ENCODE data around the gene NSDHL. TPM values are rescaled to one million over a fixed set of nuclear protein-coding genes. Genes with fewer than 3 reads are reported as not detected.

NSDHL gene
- total and polyA plus RNA-seq, 2 experiments from 2014 or later = 11.2 to 25.2 TPM

- no peak for TF ChIP-seq EZH2 (IDR thresholded peaks at IDR 0.05; ENCODE audit: insufficient read depth, poor library complexity, severe bottlenecking)
- no peak for TF ChIP-seq EZH2phosphoT487 (IDR thresholded peaks at IDR 0.05; ENCODE audit: insufficient read depth, low read depth)
- 84 to 86% methylated on average over 8 to 10 of the region's 10 CpGs for WGBS, 2 experiments (ENCODE audit: low coverage in 1 of 2, low lambda C conversion rate in 2 of 2, missing lambda C conversion rate in 2 of 2)
- H3K9me2 ChIP-seq (ENCODE audit: insufficient read depth) = no peaks in the 10 kb centered on the region
- H3F3A ChIP-seq (ENCODE audit: insufficient read depth) = no peaks in the 10 kb centered on the region
- no peak overlapping the region for H3K27ac ChIP-seq
- no peak overlapping the region for H3K4me2 ChIP-seq (ENCODE audit: unreplicated experiment)
- no peaks in the 10 kb centered on the region for H4K20me1 ChIP-seq (ENCODE audit: insufficient read depth)
- 0 out of 2 replicates have a peak, but pooled peaks cover 8% of the 10 kb centered on the region for H3K4me1 ChIP-seq (ENCODE audit: insufficient read depth)
- in situ Hi-C loops (cut with MboI) = no loop called here
- H3K36me3 ChIP-seq (ENCODE audit: low read depth) = no peaks in the 10 kb centered on the region
- no peak for DNase-seq
- no peaks in the 10 kb centered on the region for H3K79me2 ChIP-seq (ENCODE audit: insufficient read depth)
- H3K9me3 ChIP-seq (ENCODE audit: low read depth) = no peaks in the 10 kb centered on the region
- H2AFZ ChIP-seq = no peak overlapping the region
- H3K4me3 ChIP-seq = peak overlapping the region; percentile 51
- H3K9ac ChIP-seq = no peak overlapping the region
- H3K27me3 ChIP-seq (replicated peaks; ENCODE audit: insufficient read depth) = no peaks in the 10 kb centered on the region
Observed at GRCh38 chrX:152898442-152898841, 67.6 kb downstream of the NSDHL start.

GRCh38 chrX:152899111-152899873 lies 68.4 kb downstream of the NSDHL start:
- in situ Hi-C loops (cut with MboI) = no loop called here
- peaks cover 11% of the 10 kb centered on the region; the same call in 1 of the 2 replicates for H3K4me1 ChIP-seq (ENCODE audit: insufficient read depth)
- H4K20me1 ChIP-seq (ENCODE audit: insufficient read depth) = no peaks in the 10 kb centered on the region

GRCh38 chrX:152899874-152900719 lies 69.2 kb downstream of the NSDHL start:
- Histone ChIP-seq H3K27ac (no peak overlapping the region), H3K27me3 (replicated peaks; ENCODE audit: insufficient read depth) (no peaks in the 10 kb centered on the region), H3K79me2 (ENCODE audit: insufficient read depth) (no peaks in the 10 kb centered on the region), H3K9ac (no peak overlapping the region), H3K9me3 (ENCODE audit: low read depth) (no peaks in the 10 kb centered on the region), H3K9me2 (ENCODE audit: insufficient read depth) (no peaks in the 10 kb centered on the region), H3F3A (ENCODE audit: insufficient read depth) (no peaks in the 10 kb centered on the region), H4K20me1 (ENCODE audit: insufficient read depth) (no peaks in the 10 kb centered on the region), H3K4me1 (ENCODE audit: insufficient read depth) (peaks cover 12% of the 10 kb centered on the region; the same call in 1 of the 2 replicates), H3K4me3 (no peak overlapping the region), H3K4me2 (ENCODE audit: unreplicated experiment) (no peak overlapping the region), H2AFZ (no peak overlapping the region), H3K36me3 (ENCODE audit: low read depth) (no peaks in the 10 kb centered on the region)
- in situ Hi-C loops (cut with MboI) = no loop called here
- no peak for DNase-seq
- TF ChIP-seq EZH2phosphoT487 (IDR thresholded peaks at IDR 0.05; ENCODE audit: insufficient read depth, low read depth) (no peak), EZH2 (IDR thresholded peaks at IDR 0.05; ENCODE audit: insufficient read depth, poor library complexity, severe bottlenecking) (no peak)
- 70 to 74% methylated on average over 7 to 12 of the region's 12 CpGs for WGBS, 2 experiments (ENCODE audit: low coverage in 1 of 2, low lambda C conversion rate in 2 of 2, missing lambda C conversion rate in 2 of 2)

More at GRCh38 chrX:152899111-152899873, 68.4 kb downstream of the NSDHL start:
- 90 to 94% methylated on average over 11 to 14 of the region's 16 CpGs for WGBS, 2 experiments (ENCODE audit: low coverage in 1 of 2, low lambda C conversion rate in 2 of 2, missing lambda C conversion rate in 2 of 2)
- Histone ChIP-seq H3F3A (ENCODE audit: insufficient read depth) (no peaks in the 10 kb centered on the region), H3K4me3 (no peak overlapping the region), H3K4me2 (ENCODE audit: unreplicated experiment) (no peak overlapping the region), H3K27ac (no peak overlapping the region), H3K9me3 (ENCODE audit: low read depth) (no peaks in the 10 kb centered on the region), H3K36me3 (ENCODE audit: low read depth) (no peaks in the 10 kb centered on the region), H3K9me2 (ENCODE audit: insufficient read depth) (no peaks in the 10 kb centered on the region), H3K9ac (no peak overlapping the region), H2AFZ (no peak overlapping the region), H3K79me2 (ENCODE audit: insufficient read depth) (no peaks in the 10 kb centered on the region), H3K27me3 (replicated peaks; ENCODE audit: insufficient read depth) (no peaks in the 10 kb centered on the region)
- TF ChIP-seq EZH2phosphoT487 (IDR thresholded peaks at IDR 0.05; ENCODE audit: insufficient read depth, low read depth) (no peak), EZH2 (IDR thresholded peaks at IDR 0.05; ENCODE audit: insufficient read depth, poor library complexity, severe bottlenecking) (no peak)
- DNase-seq = no peak

- H3K9me3 ChIP-seq (ENCODE audit: low read depth) = no peaks in the 10 kb centered on the region
- TF ChIP-seq EZH2 (IDR thresholded peaks at IDR 0.05; ENCODE audit: insufficient read depth, poor library complexity, severe bottlenecking) = no peak
- no peak for TF ChIP-seq EZH2phosphoT487 (IDR thresholded peaks at IDR 0.05; ENCODE audit: insufficient read depth, low read depth)
- no peak overlapping the region for H3K4me3 ChIP-seq
- H3K4me1 ChIP-seq (ENCODE audit: insufficient read depth) = peaks cover 11% of the 10 kb centered on the region; the same call in 1 of the 2 replicates
- in situ Hi-C loops (cut with MboI) = no loop called here
- H3K27me3 ChIP-seq (replicated peaks; ENCODE audit: insufficient read depth) = no peaks in the 10 kb centered on the region
- H3K27ac ChIP-seq = no peak overlapping the region
- H2AFZ ChIP-seq = no peak overlapping the region
- no peaks in the 10 kb centered on the region for H3F3A ChIP-seq (ENCODE audit: insufficient read depth)
- H3K36me3 ChIP-seq (ENCODE audit: low read depth) = no peaks in the 10 kb centered on the region
- H4K20me1 ChIP-seq (ENCODE audit: insufficient read depth) = no peaks in the 10 kb centered on the region
- no peaks in the 10 kb centered on the region for H3K79me2 ChIP-seq (ENCODE audit: insufficient read depth)
- no peaks in the 10 kb centered on the region for H3K9me2 ChIP-seq (ENCODE audit: insufficient read depth)
- DNase-seq = peak; percentile 33
- no peak overlapping the region for H3K4me2 ChIP-seq (ENCODE audit: unreplicated experiment)
- no peak overlapping the region for H3K9ac ChIP-seq
- WGBS, 2 experiments (ENCODE audit: low coverage in 1 of 2, low lambda C conversion rate in 2 of 2, missing lambda C conversion rate in 2 of 2) = 86 to 92% methylated on average over 6 to 8 of the region's 8 CpGs
Observed at GRCh38 chrX:152900937-152901445, 70.1 kb downstream of the NSDHL start.
